Measurements from ENCODE around the gene GRIK1. TPM values are rescaled to one million over a fixed set of nuclear protein-coding genes. Genes with fewer than 3 reads are reported as not detected.

The GRIK1 gene
- total RNA-seq, 4 donors from 2014 or later: 0.15 to 0.29 (median 0.27) TPM; not detected in 1

GRCh38 chr21:29654855-29655254, 284.9 kb downstream of the GRIK1 start:
- DNase-seq: no peak
- Histone ChIP-seq H3K4me1 (no peaks in the 10 kb centered on the region), H3K4me3 (replicated peaks in 1 of 3) (no peak overlapping the region), H3K27ac (no peak overlapping the region), H3K36me3 (no peaks in the 10 kb centered on the region), H3K27me3 (no peaks in the 10 kb centered on the region), H3K9me3 (no peaks in the 10 kb centered on the region)
- intact Hi-C loops (cut with DNase I): no loop called here
- TF ChIP-seq POLR2A (IDR thresholded peaks at IDR 0.05): no peak
- TF ChIP-seq CTCF (IDR thresholded peaks at IDR 0.05): no peak
- WGBS, 2 donors: 83 to 88% methylated on average over 3 of the region's 3 CpGs

- no peak for TF ChIP-seq CTCF (IDR thresholded peaks at IDR 0.05)
- no peak for TF ChIP-seq POLR2A (IDR thresholded peaks at IDR 0.05)
- Histone ChIP-seq H3K4me3 (replicated peaks in 1 of 3) (no peak overlapping the region), H3K36me3 (no peaks in the 10 kb centered on the region), H3K4me1 (no peaks in the 10 kb centered on the region), H3K27me3 (no peaks in the 10 kb centered on the region), H3K9me3 (no peaks in the 10 kb centered on the region), H3K27ac (no peak overlapping the region)
- intact Hi-C loops (cut with DNase I): no loop called here
- DNase-seq: no peak
Measured at GRCh38 chr21:29654203-29654602, 285.6 kb downstream of the GRIK1 start.

GRCh38 chr21:29650523-29651022, 289.2 kb downstream of the GRIK1 start:
- WGBS, 2 donors: 93 to 95% methylated on average over 6 of the region's 6 CpGs
- Histone ChIP-seq H3K27ac (no peak overlapping the region), H3K4me3 (replicated peaks in 1 of 3) (no peak overlapping the region), H3K4me1 (no peaks in the 10 kb centered on the region), H3K27me3 (no peaks in the 10 kb centered on the region), H3K9me3 (no peaks in the 10 kb centered on the region), H3K36me3 (no peaks in the 10 kb centered on the region)
- DNase-seq: no peak
- intact Hi-C loops (cut with DNase I): no loop called here
- TF ChIP-seq CTCF (IDR thresholded peaks at IDR 0.05): no peak
- no peak for TF ChIP-seq POLR2A (IDR thresholded peaks at IDR 0.05)

GRCh38 chr21:29649406-29649814, 290.4 kb downstream of the GRIK1 start:
- Histone ChIP-seq H3K4me1 (no peaks in the 10 kb centered on the region), H3K4me3 (replicated peaks in 1 of 3) (no peak overlapping the region), H3K36me3 (no peaks in the 10 kb centered on the region), H3K27me3 (no peaks in the 10 kb centered on the region), H3K27ac (no peak overlapping the region), H3K9me3 (no peaks in the 10 kb centered on the region)
- intact Hi-C loops (cut with DNase I): no loop called here
- WGBS, 2 donors: 77 to 84% methylated on average over 5 of the region's 5 CpGs
- no peak for TF ChIP-seq POLR2A (IDR thresholded peaks at IDR 0.05)
- TF ChIP-seq CTCF (IDR thresholded peaks at IDR 0.05): no peak
- DNase-seq: no peak

GRCh38 chr21:29648710-29649240, 291.0 kb downstream of the GRIK1 start:
- intact Hi-C loops (cut with DNase I): no loop called here
- H3K27ac ChIP-seq: no peak overlapping the region
- TF ChIP-seq POLR2A (IDR thresholded peaks at IDR 0.05): no peak
- TF ChIP-seq CTCF (IDR thresholded peaks at IDR 0.05): no peak

More at GRCh38 chr21:29648710-29649240, 291.0 kb downstream of the GRIK1 start:
- Histone ChIP-seq H3K27me3 (no peaks in the 10 kb centered on the region), H3K4me1 (no peaks in the 10 kb centered on the region), H3K9me3 (no peaks in the 10 kb centered on the region), H3K36me3 (no peaks in the 10 kb centered on the region), H3K4me3 (replicated peaks in 1 of 3) (no peak overlapping the region)
- no peak for DNase-seq
- 67 to 72% methylated on average over 5 of the region's 5 CpGs for WGBS, 2 donors

Measured in thyroid gland (tissue), 4 donors.